WERI-Rb-1 (cell line): ENCODE results near the gene PIP5K1B.

ENCODE experiments used
- DNase-seq: peaks from one replicate; pipeline ENCODE4 v3.0.0-alpha.2; 2020
- H3K27ac ChIP-seq: fragments of 250-450 bp; sonication (Bioruptor Pico); 2 replicates; pipeline ENCODE4 v1.5.1; 2020; ENCODE audit warnings: mild to moderate bottlenecking, moderate library complexity
- H3K27me3 ChIP-seq: fragments of 250-450 bp; sonication (Bioruptor Pico); 2 replicates; pipeline ENCODE4 v1.5.1; 2021; ENCODE audit warnings: mild to moderate bottlenecking, low read depth, moderate library complexity; ENCODE audit not compliant: insufficient read depth, severe bottlenecking
- H3K36me3 ChIP-seq: fragments of 250-450 bp; sonication (Bioruptor Pico); 2 replicates; pipeline ENCODE4 v1.5.1; 2020; ENCODE audit warnings: mild to moderate bottlenecking, moderate library complexity
- H3K4me3 ChIP-seq: 2 replicates; pipeline ENCODE4 v1.5.1; 2011; ENCODE audit warnings: low read depth, mild to moderate bottlenecking, control low read depth, low read length
- H3K9me3 ChIP-seq: fragments of 250-450 bp; sonication (Bioruptor Pico); 2 replicates; pipeline ENCODE4 v1.5.1; 2021; ENCODE audit warnings: mild to moderate bottlenecking, moderate library complexity; ENCODE audit not compliant: severe bottlenecking
- TF ChIP-seq, protein P1 (sequence below): IDR thresholded peaks from 2 replicates; pipeline ENCODE4 v1.5.1; 2011; ENCODE audit warnings: low read depth, mild to moderate bottlenecking, control low read depth, inconsistent platforms, low read length

PIP5K1B gene

DNA sequence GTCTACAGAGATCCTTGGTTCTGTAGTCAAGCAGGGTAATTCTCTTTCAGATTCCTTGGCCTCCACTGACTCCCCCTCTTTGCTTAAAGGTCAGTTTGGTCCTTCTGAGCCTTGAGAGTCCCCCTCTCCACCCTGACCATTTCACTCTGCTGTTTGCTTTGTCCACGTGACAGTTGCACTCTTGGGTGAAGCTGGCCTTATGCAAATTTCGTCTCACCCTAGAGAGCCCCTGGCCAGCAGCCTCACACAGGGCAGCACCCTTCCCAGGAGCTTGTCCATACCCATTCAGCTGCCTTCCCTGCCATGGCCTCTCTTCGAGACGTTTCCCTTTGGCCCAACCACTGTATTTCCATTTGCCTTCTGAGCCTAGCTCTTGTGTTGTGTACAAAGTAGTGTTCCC, 245.1 kb downstream of the PIP5K1B start:
- Histone ChIP-seq H3K27me3 (peaks cover 29% of the 10 kb centered on the region), H3K36me3 (no peaks in the 10 kb centered on the region), H3K27ac (no peak overlapping the region), H3K9me3 (no peaks in the 10 kb centered on the region), H3K4me3 (no peak overlapping the region)
- TF ChIP-seq, protein P1, sequence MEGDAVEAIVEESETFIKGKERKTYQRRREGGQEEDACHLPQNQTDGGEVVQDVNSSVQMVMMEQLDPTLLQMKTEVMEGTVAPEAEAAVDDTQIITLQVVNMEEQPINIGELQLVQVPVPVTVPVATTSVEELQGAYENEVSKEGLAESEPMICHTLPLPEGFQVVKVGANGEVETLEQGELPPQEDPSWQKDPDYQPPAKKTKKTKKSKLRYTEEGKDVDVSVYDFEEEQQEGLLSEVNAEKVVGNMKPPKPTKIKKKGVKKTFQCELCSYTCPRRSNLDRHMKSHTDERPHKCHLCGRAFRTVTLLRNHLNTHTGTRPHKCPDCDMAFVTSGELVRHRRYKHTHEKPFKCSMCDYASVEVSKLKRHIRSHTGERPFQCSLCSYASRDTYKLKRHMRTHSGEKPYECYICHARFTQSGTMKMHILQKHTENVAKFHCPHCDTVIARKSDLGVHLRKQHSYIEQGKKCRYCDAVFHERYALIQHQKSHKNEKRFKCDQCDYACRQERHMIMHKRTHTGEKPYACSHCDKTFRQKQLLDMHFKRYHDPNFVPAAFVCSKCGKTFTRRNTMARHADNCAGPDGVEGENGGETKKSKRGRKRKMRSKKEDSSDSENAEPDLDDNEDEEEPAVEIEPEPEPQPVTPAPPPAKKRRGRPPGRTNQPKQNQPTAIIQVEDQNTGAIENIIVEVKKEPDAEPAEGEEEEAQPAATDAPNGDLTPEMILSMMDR: no peak
- no peak for DNase-seq

DNA sequence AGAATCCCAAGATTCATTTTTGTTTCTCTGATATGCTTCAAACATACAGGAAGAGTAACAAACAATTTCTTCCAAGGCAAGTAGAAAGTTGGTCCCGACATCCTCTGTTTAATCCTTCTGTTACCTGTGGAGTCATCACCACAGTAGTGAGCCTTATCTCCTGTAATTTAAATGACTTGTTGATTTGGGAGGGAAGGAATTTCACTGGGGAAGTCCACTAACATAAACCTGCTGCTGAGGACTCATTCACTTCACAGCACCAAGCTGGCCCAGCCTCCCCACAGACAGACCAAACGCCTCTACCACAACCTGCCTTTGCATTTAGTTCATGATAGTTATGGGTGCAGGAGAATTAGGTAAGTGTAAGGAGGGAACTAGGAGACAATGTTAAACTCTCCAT, 245.6 kb downstream of the PIP5K1B start:
- Histone ChIP-seq H3K27ac (no peak overlapping the region), H3K27me3 (peaks cover 33% of the 10 kb centered on the region), H3K36me3 (no peaks in the 10 kb centered on the region), H3K9me3 (no peaks in the 10 kb centered on the region), H3K4me3 (no peak overlapping the region)
- DNase-seq: no peak
- TF ChIP-seq, protein P1: no peak

DNA sequence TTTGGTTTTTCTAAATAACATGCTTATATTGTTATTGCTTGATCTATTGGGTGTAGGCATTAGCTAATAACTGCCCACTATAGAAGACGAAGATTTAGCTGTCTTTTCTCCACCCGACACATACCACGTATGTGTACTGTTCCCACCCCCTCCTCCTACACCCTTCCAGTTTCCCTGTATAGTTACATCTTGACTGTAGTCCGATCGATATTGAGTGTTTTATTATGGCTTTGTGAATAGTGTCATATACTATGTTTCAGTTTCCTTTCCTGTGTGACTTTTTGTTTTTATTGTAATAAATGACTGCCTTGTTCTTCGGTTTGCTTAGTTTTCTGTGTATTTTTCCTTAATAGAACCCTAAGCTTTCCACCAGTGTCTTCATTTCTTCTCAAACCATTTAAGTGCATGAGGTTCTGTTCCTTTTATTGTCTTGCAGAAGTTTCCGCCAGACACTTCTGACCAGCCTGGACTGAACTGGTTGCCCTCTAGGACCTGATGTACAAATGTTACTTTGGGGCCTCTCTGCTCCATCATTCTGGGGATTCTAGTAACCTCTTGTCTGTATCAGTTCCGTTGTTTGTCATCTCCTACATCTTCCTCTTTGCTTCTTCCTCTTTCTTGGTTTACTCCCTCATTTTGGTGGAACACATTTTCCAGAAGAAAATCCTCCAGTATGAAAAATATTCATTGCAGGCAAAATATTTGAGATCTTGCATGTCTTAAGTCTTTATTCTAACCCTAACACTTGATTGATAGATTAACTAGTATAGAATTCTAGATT, 247.0 kb downstream of the PIP5K1B start:
- H3K9me3 ChIP-seq: no peaks in the 10 kb centered on the region
- no peak overlapping the region for H3K4me3 ChIP-seq
- H3K27me3 ChIP-seq: peaks cover 37% of the 10 kb centered on the region
- TF ChIP-seq, protein P1: no peak
- DNase-seq: no peak
- H3K27ac ChIP-seq: no peak overlapping the region
- no peaks in the 10 kb centered on the region for H3K36me3 ChIP-seq

DNA sequence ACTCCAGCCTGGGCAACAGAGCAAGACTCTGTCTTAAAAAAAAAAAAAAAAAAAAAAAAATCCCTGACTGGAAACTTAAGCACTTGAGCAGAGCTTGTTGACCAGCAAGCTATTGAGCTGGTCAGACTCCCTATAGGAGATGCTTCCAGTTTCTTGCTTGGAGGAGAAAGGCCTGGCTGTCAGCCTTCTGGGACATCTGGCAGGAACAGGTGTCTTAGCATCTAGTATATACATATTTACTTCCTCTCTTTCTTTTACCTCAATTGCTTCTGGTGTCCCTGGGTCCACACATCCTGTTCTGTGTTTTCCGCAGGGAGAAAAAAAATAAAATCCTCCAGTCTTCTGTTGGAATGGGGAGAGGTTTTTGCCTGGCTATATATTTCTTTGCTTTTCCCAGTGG, 248.7 kb downstream of the PIP5K1B start:
- Histone ChIP-seq H3K27me3 (peaks cover 39% of the 10 kb centered on the region), H3K9me3 (no peaks in the 10 kb centered on the region), H3K27ac (no peak overlapping the region), H3K4me3 (no peak overlapping the region), H3K36me3 (no peaks in the 10 kb centered on the region)
- TF ChIP-seq, protein P1: no peak
- DNase-seq: no peak

DNA sequence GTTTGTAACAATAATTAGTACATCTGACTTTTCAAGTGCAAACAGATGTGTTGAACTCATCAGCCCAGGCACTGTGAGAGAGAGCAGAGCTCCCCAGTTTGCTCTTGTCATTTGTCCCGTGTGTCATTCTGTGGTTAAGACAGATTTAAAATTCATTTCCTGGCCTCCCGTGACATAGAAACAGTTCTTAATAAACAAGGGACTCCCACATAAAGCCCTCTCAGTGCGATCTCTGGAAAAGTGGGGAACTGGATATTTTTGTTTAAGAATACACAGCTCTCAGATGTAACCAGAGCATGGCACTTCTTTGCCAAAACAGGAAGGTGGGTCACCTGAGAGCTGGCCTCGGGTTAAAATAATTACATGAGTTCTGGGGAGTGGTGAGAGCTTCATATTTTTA, 250.3 kb downstream of the PIP5K1B start:
- H3K36me3 ChIP-seq: no peaks in the 10 kb centered on the region

More for the DNA sequence above, 250.3 kb downstream of the PIP5K1B start:
- TF ChIP-seq, protein P1: no peak
- Histone ChIP-seq H3K27ac (no peak overlapping the region), H3K27me3 (peaks cover 45% of the 10 kb centered on the region), H3K4me3 (no peak overlapping the region), H3K9me3 (no peaks in the 10 kb centered on the region)
- no peak for DNase-seq
